RWPE2 (cell line): ENCODE data around the gene CCRL2.

Experiments used
- ATAC-seq: fragments of 200-7000 bp; cut with Tn5 transposase; 3 replicates; pipeline ENCODE4 v1.9.1; 2021; ENCODE audit warnings: low read depth
- DNase-seq: peaks from one replicate; pipeline ENCODE4 v3.0.0-alpha.2; 2020; ENCODE audit warnings: low spot score
- H3K27ac ChIP-seq: fragments of 450-650 bp; 2 replicates; pipeline ENCODE4 v1.5.1; 2017; ENCODE audit warnings: mild to moderate bottlenecking; ENCODE audit not compliant: poor library complexity, severe bottlenecking
- H3K27me3 ChIP-seq: fragments of 250-450 bp; sonication (Bioruptor Pico); 2 replicates; pipeline ENCODE4 v1.5.1; 2021; ENCODE audit warnings: mild to moderate bottlenecking, moderate library complexity; ENCODE audit not compliant: insufficient read depth, poor library complexity, severe bottlenecking
- H3K36me3 ChIP-seq: fragments of 250-450 bp; sonication (Bioruptor Pico); 2 replicates; pipeline ENCODE4 v1.5.1; 2020; ENCODE audit warnings: low read depth, mild to moderate bottlenecking, moderate library complexity
- H3K4me1 ChIP-seq: fragments of 250-450 bp; sonication (Bioruptor Pico); 2 replicates; pipeline ENCODE4 v1.5.1; 2021; ENCODE audit warnings: mild to moderate bottlenecking, moderate library complexity; ENCODE audit not compliant: insufficient read depth, poor library complexity, severe bottlenecking
- H3K4me3 ChIP-seq: fragments of 250-450 bp; sonication (Bioruptor Pico); 2 replicates; pipeline ENCODE4 v1.5.1; 2021; ENCODE audit warnings: mild to moderate bottlenecking, moderate library complexity; ENCODE audit not compliant: severe bottlenecking
- H3K9me3 ChIP-seq: fragments of 250-450 bp; sonication (Bioruptor Pico); 2 replicates; pipeline ENCODE4 v1.5.1; 2021; ENCODE audit warnings: mild to moderate bottlenecking, moderate library complexity; ENCODE audit not compliant: severe bottlenecking
- CTCF ChIP-seq: fragments of 450-650 bp; IDR thresholded peaks from one replicate; pipeline ENCODE4 v1.5.1; 2017; ENCODE audit warnings: mild to moderate bottlenecking, moderate library complexity; ENCODE audit not compliant: poor library complexity, severe bottlenecking

Gene CCRL2

GRCh38 chr3:46433841-46434240 lies 26.8 kb downstream of the CCRL2 start:
- DNase-seq (no peak), ATAC-seq (no peak)
- Histone ChIP-seq H3K4me1 (peaks cover 10% of the 10 kb centered on the region), H3K27ac (no peak overlapping the region), H3K4me3 (no peak overlapping the region), H3K9me3 (no peaks in the 10 kb centered on the region), H3K36me3 (no peaks in the 10 kb centered on the region), H3K27me3 (no peaks in the 10 kb centered on the region)
- no peak for TF ChIP-seq CTCF

GRCh38 chr3:46435081-46435726 lies 28.1 kb downstream of the CCRL2 start:
- no peak for TF ChIP-seq CTCF
- Histone ChIP-seq H3K27me3 (no peaks in the 10 kb centered on the region), H3K4me3 (no peak overlapping the region), H3K9me3 (no peaks in the 10 kb centered on the region), H3K4me1 (no peaks in the 10 kb centered on the region), H3K27ac (no peak overlapping the region), H3K36me3 (no peaks in the 10 kb centered on the region)
- ATAC-seq (no peak), DNase-seq (no peak)

- Histone ChIP-seq H3K4me1 (no peaks in the 10 kb centered on the region), H3K36me3 (no peaks in the 10 kb centered on the region), H3K9me3 (no peaks in the 10 kb centered on the region), H3K4me3 (no peak overlapping the region), H3K27ac (no peak overlapping the region), H3K27me3 (no peaks in the 10 kb centered on the region)
- DNase-seq (no peak), ATAC-seq (no peak)
- TF ChIP-seq CTCF: no peak
Measured at GRCh38 chr3:46438831-46439230, 31.8 kb downstream of the CCRL2 start.

GRCh38 chr3:46440531-46441294 lies 33.7 kb downstream of the CCRL2 start:
- ATAC-seq: no peak
- Histone ChIP-seq H3K27me3 (no peaks in the 10 kb centered on the region), H3K36me3 (no peaks in the 10 kb centered on the region), H3K27ac (no peak overlapping the region), H3K9me3 (no peaks in the 10 kb centered on the region), H3K4me3 (no peak overlapping the region), H3K4me1 (no peaks in the 10 kb centered on the region)
- TF ChIP-seq CTCF: no peak
- no peak for DNase-seq
